SU-DHL-6 (cell line): ENCODE measurements around the gene PPP6R2.

ENCODE experiments used
- EZH2phosphoT487 ChIP-seq: fragments of 200-600 bp; sonication (generic), shearing (Covaris generic); conservative IDR thresholded peaks from 2 replicates; pipeline ENCODE4 v1.6.1; 2018; ENCODE audit warnings: mild to moderate bottlenecking, antibody characterized with exemption, low read length, moderate library complexity, mixed read lengths
- TF ChIP-seq, protein P1 (sequence below): fragments of 200-600 bp; sonication (generic); IDR thresholded peaks from one replicate; pipeline ENCODE4 v1.5.1; 2017; ENCODE audit warnings: antibody characterized with exemption, mild to moderate bottlenecking, low read length, moderate library complexity; ENCODE audit not compliant: insufficient read depth, poor library complexity, severe bottlenecking

DNA sequence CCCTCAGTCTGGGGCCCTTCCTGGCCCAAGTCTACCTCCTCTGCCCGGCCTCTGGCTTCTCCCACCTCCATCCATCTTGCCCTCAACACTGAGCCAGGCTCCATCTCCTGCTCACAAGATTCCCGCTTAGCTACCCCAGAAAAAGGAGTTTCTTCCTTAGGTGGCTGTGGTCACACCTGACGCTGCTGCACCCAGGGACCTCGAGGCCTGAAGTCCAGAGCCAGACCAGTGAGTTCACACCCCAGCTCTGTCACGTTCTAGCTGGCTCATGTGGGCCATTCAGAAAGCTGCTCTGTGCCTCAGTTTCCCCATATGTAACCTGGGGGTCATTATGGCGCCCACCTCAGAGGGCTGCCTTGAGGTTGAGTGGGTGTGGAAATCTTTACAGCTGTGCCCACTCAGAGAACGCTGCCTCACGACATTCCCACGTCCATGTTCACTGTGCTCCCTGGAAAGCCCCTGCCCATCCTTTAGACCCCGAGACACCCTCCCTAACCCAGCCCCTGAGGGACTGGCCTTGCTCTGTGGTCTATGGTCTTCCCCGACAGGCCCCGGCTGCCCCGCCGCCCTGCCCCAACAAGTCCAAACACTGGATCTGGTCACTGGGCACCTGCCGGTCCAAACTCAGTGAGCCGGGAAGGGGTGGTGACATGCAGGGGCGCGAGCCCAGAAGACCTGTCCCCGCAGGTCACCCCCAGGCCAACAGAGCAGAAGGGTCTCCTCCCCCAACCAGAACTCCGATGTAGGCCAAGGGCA, 45.4 kb upstream of the PPP6R2 start:
- TF ChIP-seq, protein P1, sequence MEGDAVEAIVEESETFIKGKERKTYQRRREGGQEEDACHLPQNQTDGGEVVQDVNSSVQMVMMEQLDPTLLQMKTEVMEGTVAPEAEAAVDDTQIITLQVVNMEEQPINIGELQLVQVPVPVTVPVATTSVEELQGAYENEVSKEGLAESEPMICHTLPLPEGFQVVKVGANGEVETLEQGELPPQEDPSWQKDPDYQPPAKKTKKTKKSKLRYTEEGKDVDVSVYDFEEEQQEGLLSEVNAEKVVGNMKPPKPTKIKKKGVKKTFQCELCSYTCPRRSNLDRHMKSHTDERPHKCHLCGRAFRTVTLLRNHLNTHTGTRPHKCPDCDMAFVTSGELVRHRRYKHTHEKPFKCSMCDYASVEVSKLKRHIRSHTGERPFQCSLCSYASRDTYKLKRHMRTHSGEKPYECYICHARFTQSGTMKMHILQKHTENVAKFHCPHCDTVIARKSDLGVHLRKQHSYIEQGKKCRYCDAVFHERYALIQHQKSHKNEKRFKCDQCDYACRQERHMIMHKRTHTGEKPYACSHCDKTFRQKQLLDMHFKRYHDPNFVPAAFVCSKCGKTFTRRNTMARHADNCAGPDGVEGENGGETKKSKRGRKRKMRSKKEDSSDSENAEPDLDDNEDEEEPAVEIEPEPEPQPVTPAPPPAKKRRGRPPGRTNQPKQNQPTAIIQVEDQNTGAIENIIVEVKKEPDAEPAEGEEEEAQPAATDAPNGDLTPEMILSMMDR = no peak
- no peak for TF ChIP-seq EZH2phosphoT487
